ENCODE measurements around the gene ENDOV. TPM values are rescaled to one million over a fixed set of nuclear protein-coding genes. Genes with fewer than 3 reads are reported as not detected.

The ENDOV gene
- polyA plus RNA-seq, 2 of the 4 experiments (the other 2 are of a cell fraction): 33.2 to 42.6 TPM

GRCh38 chr17:80380555-80381002, 34.4 kb upstream of the ENDOV start:
- TF ChIP-seq RNF2 (IDR thresholded peaks at IDR 0.05; ENCODE audit: borderline replicate concordance, low read depth) (no peak), SMC3 (IDR thresholded peaks at IDR 0.05) (no peak), CBX8 (IDR thresholded peaks at IDR 0.05) (no peak)
- 89% methylated on average over 21 of the region's 21 CpGs for WGBS (ENCODE audit: missing lambda C conversion rate)
- Histone ChIP-seq H3K9me3 (no peaks in the 10 kb centered on the region), H3K4me1 (no peaks in the 10 kb centered on the region), H3K27ac (no peak overlapping the region), H3K4me2 (no peak overlapping the region), H3K4me3 (no peak overlapping the region)
- ATAC-seq: no peak
- no peak for FAIRE-seq
- CTCF ChIA-PET: no interaction called here
- POLR2A ChIA-PET: no interaction called here
- DNase-seq (ENCODE audit: low read depth in 1 of 2, low spot score in 1 of 2): no peak

GRCh38 chr17:80381416-80381923, 33.5 kb upstream of the ENDOV start:
- no peaks in the 10 kb centered on the region for H3K9me3 ChIP-seq
- TF ChIP-seq BCL3 (IDR thresholded peaks at IDR 0.05): no peak
- TF ChIP-seq, protein P1, sequence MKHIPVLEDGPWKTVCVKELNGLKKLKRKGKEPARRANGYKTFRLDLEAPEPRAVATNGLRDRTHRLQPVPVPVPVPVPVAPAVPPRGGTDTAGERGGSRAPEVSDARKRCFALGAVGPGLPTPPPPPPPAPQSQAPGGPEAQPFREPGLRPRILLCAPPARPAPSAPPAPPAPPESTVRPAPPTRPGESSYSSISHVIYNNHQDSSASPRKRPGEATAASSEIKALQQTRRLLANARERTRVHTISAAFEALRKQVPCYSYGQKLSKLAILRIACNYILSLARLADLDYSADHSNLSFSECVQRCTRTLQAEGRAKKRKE (CRISPR knock-in tag; IDR thresholded peaks at IDR 0.05; ENCODE audit: low read depth): no peak
- no peak for TF ChIP-seq GATA3 (IDR thresholded peaks at IDR 0.05; ENCODE audit: borderline replicate concordance)
- no peak for TF ChIP-seq SMC3 (IDR thresholded peaks at IDR 0.05)
- no peak for TF ChIP-seq ZNF302 (CRISPR knock-in tag; IDR thresholded peaks at IDR 0.05)
- TF ChIP-seq, protein P2, sequence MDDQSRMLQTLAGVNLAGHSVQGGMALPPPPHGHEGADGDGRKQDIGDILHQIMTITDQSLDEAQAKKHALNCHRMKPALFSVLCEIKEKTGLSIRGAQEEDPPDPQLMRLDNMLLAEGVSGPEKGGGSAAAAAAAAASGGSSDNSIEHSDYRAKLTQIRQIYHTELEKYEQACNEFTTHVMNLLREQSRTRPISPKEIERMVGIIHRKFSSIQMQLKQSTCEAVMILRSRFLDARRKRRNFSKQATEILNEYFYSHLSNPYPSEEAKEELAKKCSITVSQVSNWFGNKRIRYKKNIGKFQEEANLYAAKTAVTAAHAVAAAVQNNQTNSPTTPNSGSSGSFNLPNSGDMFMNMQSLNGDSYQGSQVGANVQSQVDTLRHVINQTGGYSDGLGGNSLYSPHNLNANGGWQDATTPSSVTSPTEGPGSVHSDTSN (IDR thresholded peaks at IDR 0.05): no peak
- no peak for TF ChIP-seq RARB (CRISPR knock-in tag; IDR thresholded peaks at IDR 0.05)
- TF ChIP-seq FOSL2 (IDR thresholded peaks at IDR 0.05): no peak
- no peak for TF ChIP-seq FOSL2 (CRISPR knock-in tag; IDR thresholded peaks at IDR 0.05)
- no peak for TF ChIP-seq RAD21 (conservative IDR thresholded peaks at IDR 0.05 in 1 of 2, IDR thresholded peaks at IDR 0.05 in 1 of 2)
- no peak for TF ChIP-seq MYC (IDR thresholded peaks at IDR 0.05; ENCODE audit: borderline replicate concordance, low read length)
- TF ChIP-seq, protein P3, sequence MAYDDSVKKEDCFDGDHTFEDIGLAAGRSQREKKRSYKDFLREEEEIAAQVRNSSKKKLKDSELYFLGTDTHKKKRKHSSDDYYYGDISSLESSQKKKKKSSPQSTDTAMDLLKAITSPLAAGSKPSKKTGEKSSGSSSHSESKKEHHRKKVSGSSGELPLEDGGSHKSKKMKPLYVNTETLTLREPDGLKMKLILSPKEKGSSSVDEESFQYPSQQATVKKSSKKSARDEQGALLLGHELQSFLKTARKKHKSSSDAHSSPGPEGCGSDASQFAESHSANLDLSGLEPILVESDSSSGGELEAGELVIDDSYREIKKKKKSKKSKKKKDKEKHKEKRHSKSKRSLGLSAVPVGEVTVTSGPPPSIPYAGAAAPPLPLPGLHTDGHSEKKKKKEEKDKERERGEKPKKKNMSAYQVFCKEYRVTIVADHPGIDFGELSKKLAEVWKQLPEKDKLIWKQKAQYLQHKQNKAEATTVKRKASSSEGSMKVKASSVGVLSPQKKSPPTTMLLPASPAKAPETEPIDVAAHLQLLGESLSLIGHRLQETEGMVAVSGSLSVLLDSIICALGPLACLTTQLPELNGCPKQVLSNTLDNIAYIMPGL (CRISPR knock-in tag; IDR thresholded peaks at IDR 0.05; ENCODE audit: borderline replicate concordance): no peak
- TF ChIP-seq ZSCAN20 (CRISPR knock-in tag; IDR thresholded peaks at IDR 0.05): no peak
- TF ChIP-seq CBX8 (IDR thresholded peaks at IDR 0.05): no peak
- no peak for TF ChIP-seq RNF2 (IDR thresholded peaks at IDR 0.05; ENCODE audit: borderline replicate concordance, low read depth)
- TF ChIP-seq, protein P4, sequence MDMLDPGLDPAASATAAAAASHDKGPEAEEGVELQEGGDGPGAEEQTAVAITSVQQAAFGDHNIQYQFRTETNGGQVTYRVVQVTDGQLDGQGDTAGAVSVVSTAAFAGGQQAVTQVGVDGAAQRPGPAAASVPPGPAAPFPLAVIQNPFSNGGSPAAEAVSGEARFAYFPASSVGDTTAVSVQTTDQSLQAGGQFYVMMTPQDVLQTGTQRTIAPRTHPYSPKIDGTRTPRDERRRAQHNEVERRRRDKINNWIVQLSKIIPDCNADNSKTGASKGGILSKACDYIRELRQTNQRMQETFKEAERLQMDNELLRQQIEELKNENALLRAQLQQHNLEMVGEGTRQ (IDR thresholded peaks at IDR 0.05): no peak
- TF ChIP-seq NFE2L2 (conservative IDR thresholded peaks at IDR 0.05; ENCODE audit: low read length): no peak
- no peak for TF ChIP-seq ESRRA (IDR thresholded peaks at IDR 0.05; ENCODE audit: borderline replicate concordance, low read length)
- TF ChIP-seq HEYL (CRISPR knock-in tag; IDR thresholded peaks at IDR 0.05): no peak
- no peak overlapping the region for H3K4me3 ChIP-seq
- DNase-seq (ENCODE audit: low read depth in 1 of 2, low spot score in 1 of 2) (no peak), FAIRE-seq (no peak), ATAC-seq (no peak)
- no peak overlapping the region for H3K4me2 ChIP-seq
- POLR2A ChIA-PET: no interaction called here
- no peaks in the 10 kb centered on the region for H3K4me1 ChIP-seq
- WGBS (ENCODE audit: missing lambda C conversion rate): 94% methylated on average over 18 of the region's 18 CpGs
- no peak overlapping the region for H3K27ac ChIP-seq
- CTCF ChIA-PET: interaction anchor here (1.1 to 2.0 kb wide), 3 partner anchors 8 to 280 kb away, joined by 3 to 5 read pairs (median 5); partner anchors contain the start of gene GAA
